KMS-11 (cell line): ENCODE measurements around the gene CDR2L.

ENCODE experiments used
- H2AFZ ChIP-seq: fragments of 200-600 bp; sonication (generic); 2 replicates; pipeline ENCODE4 v1.6.1; 2016; ENCODE audit warnings: antibody characterized with exemption, mixed run types, low read depth
- H3K27ac ChIP-seq: fragments of 200-600 bp; sonication (generic); 2 replicates; pipeline ENCODE4 v1.6.1; 2016; ENCODE audit warnings: mild to moderate bottlenecking, mixed run types
- H3K27me3 ChIP-seq: fragments of 200-600 bp; sonication (generic); 2 replicates; pipeline ENCODE4 v1.6.1; 2017; ENCODE audit warnings: mild to moderate bottlenecking, low read depth, mixed run types, moderate library complexity; ENCODE audit not compliant: insufficient read depth
- H3K36me3 ChIP-seq: fragments of 200-600 bp; sonication (generic); 2 replicates; pipeline ENCODE4 v1.6.1; 2017; ENCODE audit warnings: mild to moderate bottlenecking, mixed run types; ENCODE audit not compliant: insufficient read depth
- H3K4me1 ChIP-seq: fragments of 200-600 bp; sonication (generic); 2 replicates; pipeline ENCODE4 v1.6.1; 2016; ENCODE audit warnings: mild to moderate bottlenecking, low read depth, mixed run types; ENCODE audit not compliant: poor library complexity, severe bottlenecking
- H3K4me2 ChIP-seq: fragments of 200-600 bp; sonication (generic); 2 replicates; pipeline ENCODE4 v1.7.0; 2016; ENCODE audit warnings: mild to moderate bottlenecking, mixed run types
- H3K4me3 ChIP-seq: fragments of 200-600 bp; sonication (generic); IDR thresholded peaks from 2 replicates; pipeline ENCODE4 v1.6.1; 2017; ENCODE audit warnings: low read depth, low read length, mixed read lengths; ENCODE audit not compliant: insufficient read depth
- H3K79me2 ChIP-seq: fragments of 200-600 bp; sonication (generic); 2 replicates; pipeline ENCODE4 v1.6.1; 2016; ENCODE audit warnings: low read depth, mixed run types; ENCODE audit not compliant: insufficient read depth
- H3K9ac ChIP-seq: fragments of 200-600 bp; sonication (generic); 2 replicates; pipeline ENCODE4 v1.6.1; 2016; ENCODE audit warnings: mild to moderate bottlenecking, mixed run types
- H4K20me1 ChIP-seq: fragments of 200-600 bp; sonication (generic); 2 replicates; pipeline ENCODE4 v1.6.1; 2016; ENCODE audit warnings: mild to moderate bottlenecking, mixed run types; ENCODE audit not compliant: insufficient read depth
- CTCF ChIP-seq: fragments of 200-600 bp; sonication (generic); conservative IDR thresholded peaks from 2 replicates; pipeline ENCODE4 v1.6.1; 2017; ENCODE audit warnings: low read depth, mild to moderate bottlenecking, antibody characterized with exemption, low read length, moderate library complexity, mixed read lengths

The CDR2L gene

DNA sequence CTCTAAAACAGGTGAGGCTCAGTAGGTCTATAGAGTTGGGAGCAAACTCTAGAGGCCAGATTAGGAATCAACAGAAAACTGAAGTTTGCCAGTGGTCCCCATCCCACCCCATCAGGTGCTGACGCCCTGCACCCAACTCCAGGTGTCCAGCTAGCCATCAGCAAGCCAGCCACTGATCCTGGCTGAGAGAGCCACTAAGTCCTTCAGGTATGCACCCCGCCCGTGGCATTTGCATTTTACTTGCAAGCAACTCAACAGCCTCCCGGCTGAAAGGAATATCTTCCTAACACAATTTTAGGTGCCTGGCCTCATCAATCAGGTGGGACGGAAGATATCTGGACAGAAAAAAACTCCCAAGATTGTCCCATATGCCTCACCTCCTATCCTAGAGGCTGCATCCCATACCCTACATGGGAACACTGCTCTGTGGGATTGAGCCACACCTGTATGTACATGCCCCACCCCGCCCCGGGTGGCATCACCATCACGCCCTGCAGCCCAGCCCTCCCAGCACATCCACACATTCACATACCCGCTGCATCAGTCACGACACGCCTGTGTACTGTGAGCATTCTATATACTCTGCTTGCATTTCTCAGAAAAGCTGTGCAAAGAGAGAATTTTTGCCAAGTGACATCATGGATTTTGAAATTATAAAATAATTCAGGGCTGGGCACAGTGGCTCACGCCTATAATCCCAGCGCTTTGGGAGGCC lies 43.5 kb upstream of the CDR2L start:
- Histone ChIP-seq H3K27me3 (peaks cover 89% of the 10 kb centered on the region), H2AFZ (no peak overlapping the region), H3K4me2 (no peak overlapping the region), H3K9ac (no peak overlapping the region), H3K27ac (no peak overlapping the region), H3K36me3 (no peaks in the 10 kb centered on the region), H4K20me1 (no peaks in the 10 kb centered on the region), H3K4me1 (peaks cover 16% of the 10 kb centered on the region), H3K79me2 (no peaks in the 10 kb centered on the region), H3K4me3 (no peak overlapping the region)
- TF ChIP-seq CTCF: no peak

DNA sequence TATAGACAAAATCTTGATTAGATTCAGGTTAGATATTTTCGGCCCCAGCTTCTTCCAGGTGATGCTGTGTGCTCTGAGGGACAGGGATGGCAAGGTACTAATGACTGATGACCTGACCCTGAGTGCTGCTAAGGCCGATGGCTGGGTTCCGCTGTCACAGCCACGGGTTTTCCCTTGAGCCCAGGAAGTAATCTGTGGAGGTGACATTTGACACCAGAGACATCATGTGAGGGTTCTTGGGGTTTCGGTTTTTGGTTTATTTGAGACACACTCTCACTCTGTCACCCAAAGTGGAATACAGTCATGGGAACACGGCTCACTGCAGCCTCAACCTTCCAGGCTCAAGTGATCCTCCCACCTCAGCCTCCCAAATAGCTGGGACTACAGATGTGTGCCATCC lies 41.9 kb upstream of the CDR2L start:
- H3K4me3 ChIP-seq: no peak overlapping the region
- H3K79me2 ChIP-seq: no peaks in the 10 kb centered on the region
- H4K20me1 ChIP-seq: no peaks in the 10 kb centered on the region
- peaks cover 16% of the 10 kb centered on the region for H3K4me1 ChIP-seq
- H3K27me3 ChIP-seq: peaks cover 89% of the 10 kb centered on the region
- H3K4me2 ChIP-seq: peak overlapping the region; percentile 29; the same call in 1 of the 2 replicates
- no peak overlapping the region for H2AFZ ChIP-seq
- H3K27ac ChIP-seq: no peak overlapping the region
- no peak for TF ChIP-seq CTCF
- H3K9ac ChIP-seq: no peak overlapping the region
- no peaks in the 10 kb centered on the region for H3K36me3 ChIP-seq

DNA sequence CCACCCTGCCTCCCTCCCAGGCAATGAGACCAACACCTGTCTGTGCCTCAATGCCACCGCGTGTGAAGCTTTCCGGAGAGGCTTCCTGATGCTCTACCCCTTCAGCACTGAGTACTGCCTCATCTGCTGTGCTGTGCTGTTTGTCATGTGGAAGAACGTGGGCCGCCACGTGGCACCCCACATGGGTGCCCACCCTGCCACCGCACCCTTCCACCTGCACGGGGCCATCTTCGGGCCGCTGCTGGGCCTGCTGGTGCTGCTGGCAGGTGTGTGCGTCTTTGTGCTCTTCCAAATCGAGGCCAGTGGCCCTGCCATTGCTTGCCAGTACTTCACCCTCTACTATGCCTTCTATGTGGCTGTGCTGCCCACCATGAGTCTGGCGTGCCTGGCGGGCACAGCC lies 40.8 kb upstream of the CDR2L start:
- Histone ChIP-seq H3K4me3 (no peak overlapping the region), H2AFZ (no peak overlapping the region), H4K20me1 (no peaks in the 10 kb centered on the region), H3K36me3 (no peaks in the 10 kb centered on the region), H3K79me2 (no peaks in the 10 kb centered on the region), H3K27me3 (peaks cover 89% of the 10 kb centered on the region), H3K27ac (no peak overlapping the region), H3K9ac (no peak overlapping the region), H3K4me2 (no peak overlapping the region), H3K4me1 (peaks cover 16% of the 10 kb centered on the region)
- TF ChIP-seq CTCF: no peak

DNA sequence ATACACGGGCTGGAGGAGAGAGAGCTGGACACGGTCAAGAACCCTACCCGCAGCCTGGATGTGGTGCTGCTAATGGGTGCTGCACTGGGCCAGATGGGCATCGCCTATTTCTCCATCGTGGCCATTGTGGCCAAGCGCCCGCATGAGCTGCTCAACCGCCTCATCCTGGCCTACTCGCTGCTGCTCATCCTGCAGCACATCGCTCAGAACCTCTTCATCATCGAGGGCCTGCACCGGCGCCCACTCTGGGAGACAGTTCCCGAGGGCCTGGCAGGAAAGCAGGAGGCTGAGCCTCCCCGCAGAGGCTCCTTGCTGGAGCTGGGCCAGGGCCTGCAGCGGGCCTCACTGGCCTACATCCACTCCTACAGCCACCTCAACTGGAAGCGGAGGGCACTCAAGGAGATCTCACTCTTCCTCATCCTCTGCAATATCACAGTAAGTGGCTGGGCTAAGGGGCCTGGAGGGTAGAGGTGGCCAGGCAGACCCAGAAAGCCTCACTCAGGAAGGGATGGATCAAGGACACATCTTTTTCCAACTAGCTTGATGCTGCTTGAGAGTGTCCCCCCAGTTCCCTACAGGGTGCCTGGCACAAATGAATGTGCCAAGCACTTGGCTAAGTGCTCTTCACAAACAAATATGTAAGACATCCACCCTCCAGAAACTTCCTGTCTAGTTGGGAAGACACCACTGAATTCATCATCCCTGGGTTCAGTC lies 40.2 kb upstream of the CDR2L start:
- peaks cover 16% of the 10 kb centered on the region for H3K4me1 ChIP-seq
- H4K20me1 ChIP-seq: no peaks in the 10 kb centered on the region
- no peak overlapping the region for H3K4me3 ChIP-seq
- no peaks in the 10 kb centered on the region for H3K79me2 ChIP-seq
- H3K9ac ChIP-seq: no peak overlapping the region
- no peak overlapping the region for H3K4me2 ChIP-seq
- H3K27ac ChIP-seq: no peak overlapping the region
- TF ChIP-seq CTCF: no peak
- no peak overlapping the region for H2AFZ ChIP-seq
- H3K36me3 ChIP-seq: no peaks in the 10 kb centered on the region
- H3K27me3 ChIP-seq: peaks cover 86% of the 10 kb centered on the region
